K562 (cell line): ENCODE data around the gene MAP1S. TPM values are rescaled to one million over a fixed set of nuclear protein-coding genes. Genes with fewer than 3 reads are reported as not detected.

ENCODE experiments used
- ATAC-seq: fragments of 200-7000 bp; cut with Tn5 transposase; 3 replicates; pipeline ENCODE4 v1.9.1; 2020; ENCODE audit warnings: moderate library complexity
- BruUV-seq: library from RNA; stranded (reverse); fragments of 400-500 nt; replicated peaks from 2 replicates; lab custom pipeline; 2021; lab: Mats Ljungman, UMichigan
- CTCF ChIA-PET: fragments of 300-600 bp; formaldehyde crosslinking; extraction: SDS; loops from one replicate; lab custom pipeline; 2021; ENCODE audit warnings: low intra/inter-chr PET ratio; lab: Yijun Ruan, JAX
- POLR2A ChIA-PET: fragments of 300-600, 350-650 bp; sonication (Branson Sonifier 250); formaldehyde crosslinking; extraction: SDS; loops from one replicate; lab custom pipeline; 2021; ENCODE audit warnings: antibody characterized with exemption, inconsistent platforms; lab: Yijun Ruan, JAX
- DNase-seq, 4 experiments: peaks; one replicate each; pipeline versions ENCODE4 v3.0.0 to v3.0.0-alpha.2; 2011 to 2018; ENCODE audit warnings: low spot score in 3 of 4, mixed read lengths in 3 of 4; ENCODE audit errors: extremely low read depth in 1 of 4
- FAIRE-seq: peaks from 2 replicates; lab custom pipeline; 2011; peaks lifted over from hg19 to GRCh38; lab: Jason Lieb, UNC
- H2AFZ ChIP-seq: 2 replicates; pipeline ENCODE4 v1.6.0; 2011; ENCODE audit warnings: low read depth, low read length, control low read depth, inconsistent platforms
- H3K27ac ChIP-seq: fragments of 200-600 bp; 3 replicates; pipeline ENCODE4 v1.8.0; 2011; ENCODE audit warnings: low read depth, mild to moderate bottlenecking, control low read depth, inconsistent platforms, low read length, moderate library complexity, mixed read lengths; ENCODE audit errors: extremely low read depth
- H3K27me3 ChIP-seq, 2 experiments: fragments of 300-600 bp in 1 of 2; 2 replicates in 1 of 2; 3 replicates in 1 of 2; pipeline versions ENCODE4 v1.6.0 to v1.8.0; 2011; ENCODE audit warnings: inconsistent platforms in 2 of 2, low read length in 2 of 2, mild to moderate bottlenecking in 1 of 2, mixed read lengths in 1 of 2, moderate library complexity in 1 of 2; ENCODE audit not compliant: control insufficient read depth in 2 of 2, insufficient read depth in 2 of 2
- H3K36me3 ChIP-seq: fragments of 300-600 bp; 3 replicates; pipeline ENCODE4 v1.8.0; 2011; ENCODE audit warnings: mild to moderate bottlenecking, low read length, inconsistent platforms; ENCODE audit not compliant: control insufficient read depth, insufficient read depth
- H3K4me1 ChIP-seq, 2 experiments: fragments of 200-600 bp in 1 of 2; replicated peaks in 1 of 2; 2 replicates in 1 of 2; 3 replicates in 1 of 2; pipeline versions ENCODE4 v1.5.1 to v1.8.0; 2011; ENCODE audit warnings: inconsistent platforms in 2 of 2, low read length in 2 of 2, mild to moderate bottlenecking in 1 of 2, mixed read lengths in 1 of 2, moderate library complexity in 1 of 2; ENCODE audit not compliant: control insufficient read depth in 2 of 2, insufficient read depth in 2 of 2
- H3K4me2 ChIP-seq: 2 replicates; pipeline ENCODE4 v1.6.1; 2011; ENCODE audit warnings: low read length, control low read depth, inconsistent platforms, mixed read lengths; ENCODE audit not compliant: insufficient read depth
- H3K4me3 ChIP-seq: fragments of 200-600 bp; sonication (generic), shearing (Covaris generic); 2 replicates; pipeline ENCODE4 v1.5.1; 2016; ENCODE audit warnings: control low read depth, inconsistent platforms
- H3K79me2 ChIP-seq: fragments of 200-600 bp; 3 replicates; pipeline ENCODE4 v1.8.0; 2011; ENCODE audit warnings: low read length, inconsistent platforms; ENCODE audit not compliant: control insufficient read depth, insufficient read depth
- H3K9ac ChIP-seq, 2 experiments: 2 replicates each; pipeline versions ENCODE4 v1.6.0 to v1.6.1; 2011; ENCODE audit warnings: low read depth in 2 of 2, low read length in 2 of 2, control low read depth in 1 of 2, inconsistent platforms in 1 of 2, mild to moderate bottlenecking in 1 of 2, mixed read lengths in 1 of 2; ENCODE audit not compliant: insufficient read depth in 1 of 2
- H3K9me1 ChIP-seq: one replicate; pipeline ENCODE4 v1.6.0; 2011; ENCODE audit warnings: inconsistent platforms, mild to moderate bottlenecking, low read length, moderate library complexity; ENCODE audit not compliant: control insufficient read depth, insufficient read depth
- H3K9me3 ChIP-seq: replicated peaks from 2 replicates; pipeline ENCODE4 v1.5.1; 2011; ENCODE audit warnings: low read depth, low read length, inconsistent platforms; ENCODE audit not compliant: control insufficient read depth, insufficient read depth
- H4K20me1 ChIP-seq: replicated peaks from 2 replicates; pipeline ENCODE4 v1.6.1; 2011; ENCODE audit warnings: low read length, inconsistent platforms, mixed read lengths; ENCODE audit not compliant: control insufficient read depth, insufficient read depth
- EGR1 ChIP-seq: fragments of 450-650 bp; conservative IDR thresholded peaks from 2 replicates; pipeline ENCODE4 v1.6.1; 2017; ENCODE audit warnings: mild to moderate bottlenecking
- FOXP1 ChIP-seq: sonication (generic); formaldehyde crosslinking; IDR thresholded peaks from 2 replicates; pipeline ENCODE4 v1.8.0; 2022; ENCODE audit warnings: mild to moderate bottlenecking, missing genetic modification reagents
- GABPB1 ChIP-seq: sonication (generic); formaldehyde crosslinking; IDR thresholded peaks from 2 replicates; pipeline ENCODE4 v1.8.0; 2022; ENCODE audit warnings: mild to moderate bottlenecking, missing genetic modification reagents
- HCFC1 ChIP-seq: IDR thresholded peaks from 2 replicates; pipeline ENCODE4 v1.6.1; 2012; ENCODE audit warnings: low read depth, low read length, improper control_type of control experiment
- MAZ ChIP-seq, 2 experiments: fragments of 450-650 bp in 1 of 2; sonication (generic) in 1 of 2; formaldehyde crosslinking; IDR thresholded peaks in 1 of 2; conservative IDR thresholded peaks in 1 of 2; 2 replicates each; pipeline versions ENCODE4 v1.4.0 to v1.5.0; 2020; ENCODE audit warnings: mild to moderate bottlenecking in 1 of 2, missing genetic modification reagents in 1 of 2
- POLR3A ChIP-seq: IDR thresholded peaks from 2 replicates; pipeline ENCODE4 v1.6.1; 2011; ENCODE audit warnings: borderline replicate concordance, mild to moderate bottlenecking, moderate library complexity; ENCODE audit not compliant: insufficient read length, insufficient read depth; ENCODE audit errors: extremely low read depth
- ZNF766 ChIP-seq: fragments of 200-800 bp; sonication (Bioruptor generic); conservative IDR thresholded peaks from 2 replicates; pipeline ENCODE4 v1.6.1; 2016; ENCODE audit warnings: missing genetic modification characterization, missing compliant biosample characterization
- WGBS: fragments of 100-300 bp; shearing (Covaris generic); methylation state at CpG from one replicate; pipeline ENCODE4 v1.1.6; 2016; ENCODE audit warnings: low coverage, mixed read lengths; ENCODE audit not compliant: insufficient coverage; ENCODE audit errors: missing lambda C conversion rate; 5-methylcytosine and 5-hydroxymethylcytosine counted together
- in situ Hi-C: fragments of 300-500 bp; cut with MboI; formaldehyde crosslinking; loops from 4 replicates; pipeline ENCODE4 v1.15.0; 2018; ENCODE audit warnings: inconsistent platforms, mixed read lengths
- intact Hi-C: fragments of 100-400 bp; cut with micrococcal nuclease; formaldehyde crosslinking; loops from 2 replicates; pipeline ENCODE4 v1.14.2; 2022
- polyA plus RNA-seq, 8 experiments: library from polyadenylated mRNA; depleted of rRNA in 4 of 8; stranded (reverse) in 5 of 8; unstranded in 3 of 8; fragments of >200 nt; fragmentation: Nextera tagmentation in 2 of 8; fragmentation: Illumina TruSeq in 1 of 8; extraction: Ambion mirVana in 2 of 8; extraction: Trizol in 1 of 8; gene quantifications; 2 replicates each; pipeline versions ENCODE4 v1.2.1 to v1.2.3, GENCODE V29; 2011 to 2014; ENCODE audit warnings: inconsistent platforms in 1 of 8, missing spikeins in 1 of 8
- total RNA-seq, 7 experiments: library from RNA; depleted of rRNA in 6 of 7; stranded (reverse); fragments of >200 nt in 6 of 7; fragmentation: Illumina TruSeq in 2 of 7; extraction: Trizol in 2 of 7; gene quantifications; 2 replicates each; pipeline versions ENCODE4 v1.2.1 to v1.2.3, GENCODE V29; 2011 to 2021; ENCODE audit warnings: low replicate concordance in 1 of 7
- TF ChIP-seq, protein P1 (sequence below), 2 experiments: fragments of 450-650 bp in 1 of 2; sonication (generic) in 1 of 2; formaldehyde crosslinking in 1 of 2; IDR thresholded peaks; 2 replicates each; pipeline versions ENCODE4 v1.7.1 to v1.9.0; 2016 to 2022; ENCODE audit warnings: inconsistent platforms in 1 of 2, mild to moderate bottlenecking in 1 of 2, missing genetic modification reagents in 1 of 2
- TF ChIP-seq, protein P2 (sequence below): sonication (generic); formaldehyde crosslinking; IDR thresholded peaks from 2 replicates; pipeline ENCODE4 v1.9.0; 2022; ENCODE audit warnings: mild to moderate bottlenecking, missing genetic modification reagents

MAP1S gene
- total and polyA plus RNA-seq, 9 of the 15 experiments (the other 6 are each of a cell fraction or from before 2014, with no cell fraction given), result 2.0 to 81.0 (median 9.5) TPM

DNA sequence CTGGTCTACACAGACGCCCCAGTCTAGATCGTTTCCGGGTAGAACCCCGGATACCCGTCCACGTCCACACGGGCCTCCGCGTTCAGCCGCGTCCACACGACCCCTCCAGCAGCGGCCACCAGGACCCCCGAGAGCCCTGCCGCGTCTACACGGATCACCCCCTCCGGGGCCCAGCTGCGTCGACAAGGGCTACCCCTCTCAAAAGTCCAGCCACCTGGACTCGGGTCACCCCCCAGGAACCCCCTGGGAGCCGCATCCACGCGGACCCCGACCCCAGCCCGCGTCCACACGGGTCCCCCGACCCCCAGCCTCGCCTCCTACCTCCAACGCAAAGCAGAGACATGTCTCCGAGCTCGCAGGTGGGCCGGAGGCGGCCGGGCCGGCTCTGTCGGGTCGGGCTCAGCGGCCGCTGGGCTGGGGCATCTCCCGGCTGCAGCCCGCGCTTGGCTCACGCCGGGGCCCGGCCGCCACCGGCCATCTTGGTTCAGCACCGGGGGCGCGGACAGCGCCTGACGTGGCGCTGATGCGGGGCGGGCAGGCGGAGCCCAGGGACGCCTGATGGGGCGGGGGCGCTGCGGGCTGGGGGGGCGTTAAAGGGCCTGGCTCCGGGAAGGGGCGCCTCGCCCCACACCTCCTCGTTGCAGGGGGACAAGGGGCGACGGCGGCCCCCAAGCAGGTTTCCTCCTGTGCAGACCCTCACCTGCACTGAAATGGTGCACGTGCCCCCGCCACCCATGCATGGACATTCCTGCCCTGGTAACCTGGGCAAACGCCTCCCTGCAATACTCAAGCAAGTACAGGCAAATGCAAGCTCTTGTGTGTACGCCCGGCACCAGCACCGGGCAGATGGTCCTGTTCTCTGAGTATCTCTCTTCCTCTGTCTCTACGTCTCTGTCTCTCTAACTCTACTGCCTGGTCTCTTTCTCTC lies 31.2 kb upstream of the MAP1S start, which contains the start of gene UNC13A:
Gene UNC13A, minus strand, starts transcription at position 498 of the 928 bp plus-strand sequence. Its CDS starts 155 bp downstream, at position 343.
- Histone ChIP-seq H3K9me3 (no peaks in the 10 kb centered on the region), H4K20me1 (peaks cover 14% of the 10 kb centered on the region; the same call in 1 of the 2 replicates), H2AFZ (no peak within 1 kb of the TSS), H3K27ac (no peak within 1 kb of the TSS), H3K4me1 (peaks cover 0 to 24% of the 10 kb centered on the region in 2 experiments; a peak in 3 of 5 replicates), H3K4me2 (no peak within 1 kb of the TSS), H3K79me2 (no peaks in the 10 kb centered on the region), H3K36me3 (no peaks in the 10 kb centered on the region), H3K4me3 (peak within 1 kb of the TSS; percentile 8; the same call in 1 of the 2 replicates), H3K27me3 (peaks cover 3 to 19% of the 10 kb centered on the region in 2 experiments; a peak in 4 of 5 replicates), H3K9me1 (no peaks in the 10 kb centered on the region), H3K9ac (peak within 1 kb of the TSS in 1 of 2 experiments; percentile 15; a peak in 1 of 4 replicates)
- ChIA-PET CTCF (no interaction called here), POLR2A (no interaction called here)
- no TSS peak for BruUV-seq
- in situ Hi-C loops, result no loop called here
- peak; percentile 83 to 90 (median 86) for DNase-seq
- ATAC-seq, result peak; percentile 99
- FAIRE-seq, result no peak
- 4% methylated on average over 58 of the region's 77 CpGs for WGBS
- intact Hi-C loops, result no loop called here
- TF ChIP-seq ZNF766 (CRISPR knock-in tag) (peak; percentile 56; the same call in 1 of the 2 replicates), MAZ (CRISPR knock-in tag; conservative IDR thresholded peaks at IDR 0.05 in 1 of 2, IDR thresholded peaks at IDR 0.05 in 1 of 2) (peak in 1 of 2 experiments; percentile 88; a peak in 2 of 4 replicates), GABPB1 (CRISPR knock-in tag) (peak; percentile 63; the same call in 1 of the 2 replicates), POLR3A (no peak), EGR1 (peak; percentile 31; the same call in 1 of the 2 replicates), FOXP1 (peak; percentile 44; the same call in 1 of the 2 replicates), HCFC1 (peak; percentile 40; the same call in 1 of the 2 replicates)
- TF ChIP-seq, protein P1, sequence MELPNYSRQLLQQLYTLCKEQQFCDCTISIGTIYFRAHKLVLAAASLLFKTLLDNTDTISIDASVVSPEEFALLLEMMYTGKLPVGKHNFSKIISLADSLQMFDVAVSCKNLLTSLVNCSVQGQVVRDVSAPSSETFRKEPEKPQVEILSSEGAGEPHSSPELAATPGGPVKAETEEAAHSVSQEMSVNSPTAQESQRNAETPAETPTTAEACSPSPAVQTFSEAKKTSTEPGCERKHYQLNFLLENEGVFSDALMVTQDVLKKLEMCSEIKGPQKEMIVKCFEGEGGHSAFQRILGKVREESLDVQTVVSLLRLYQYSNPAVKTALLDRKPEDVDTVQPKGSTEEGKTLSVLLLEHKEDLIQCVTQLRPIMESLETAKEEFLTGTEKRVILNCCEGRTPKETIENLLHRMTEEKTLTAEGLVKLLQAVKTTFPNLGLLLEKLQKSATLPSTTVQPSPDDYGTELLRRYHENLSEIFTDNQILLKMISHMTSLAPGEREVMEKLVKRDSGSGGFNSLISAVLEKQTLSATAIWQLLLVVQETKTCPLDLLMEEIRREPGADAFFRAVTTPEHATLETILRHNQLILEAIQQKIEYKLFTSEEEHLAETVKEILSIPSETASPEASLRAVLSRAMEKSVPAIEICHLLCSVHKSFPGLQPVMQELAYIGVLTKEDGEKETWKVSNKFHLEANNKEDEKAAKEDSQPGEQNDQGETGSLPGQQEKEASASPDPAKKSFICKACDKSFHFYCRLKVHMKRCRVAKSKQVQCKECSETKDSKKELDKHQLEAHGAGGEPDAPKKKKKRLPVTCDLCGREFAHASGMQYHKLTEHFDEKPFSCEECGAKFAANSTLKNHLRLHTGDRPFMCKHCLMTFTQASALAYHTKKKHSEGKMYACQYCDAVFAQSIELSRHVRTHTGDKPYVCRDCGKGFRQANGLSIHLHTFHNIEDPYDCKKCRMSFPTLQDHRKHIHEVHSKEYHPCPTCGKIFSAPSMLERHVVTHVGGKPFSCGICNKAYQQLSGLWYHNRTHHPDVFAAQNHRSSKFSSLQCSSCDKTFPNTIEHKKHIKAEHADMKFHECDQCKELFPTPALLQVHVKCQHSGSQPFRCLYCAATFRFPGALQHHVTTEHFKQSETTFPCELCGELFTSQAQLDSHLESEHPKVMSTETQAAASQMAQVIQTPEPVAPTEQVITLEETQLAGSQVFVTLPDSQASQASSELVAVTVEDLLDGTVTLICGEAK (IDR thresholded peaks at IDR 0.05), result no peak
- TF ChIP-seq, protein P1 (CRISPR knock-in tag; IDR thresholded peaks at IDR 0.05), result peak; percentile 40; the same call in 1 of the 2 replicates
- TF ChIP-seq, protein P2, sequence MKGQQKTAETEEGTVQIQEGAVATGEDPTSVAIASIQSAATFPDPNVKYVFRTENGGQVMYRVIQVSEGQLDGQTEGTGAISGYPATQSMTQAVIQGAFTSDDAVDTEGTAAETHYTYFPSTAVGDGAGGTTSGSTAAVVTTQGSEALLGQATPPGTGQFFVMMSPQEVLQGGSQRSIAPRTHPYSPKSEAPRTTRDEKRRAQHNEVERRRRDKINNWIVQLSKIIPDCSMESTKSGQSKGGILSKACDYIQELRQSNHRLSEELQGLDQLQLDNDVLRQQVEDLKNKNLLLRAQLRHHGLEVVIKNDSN (CRISPR knock-in tag), result peak; percentile 25; the same call in 1 of the 2 replicates
